Natural killer cell (primary cell): ENCODE data around the gene DCUN1D3. TPM values are rescaled to one million over a fixed set of nuclear protein-coding genes. Genes with fewer than 3 reads are reported as not detected.

Experiments used
- ATAC-seq, 3 donors: fragments of 150-1000 bp in 2 of 3; fragments of 200-7000 bp in 1 of 3; cut with Tn5 transposase; 1 replicate in 1 of 3; 2 replicates in 2 of 3; pipeline ENCODE4 v1.10.0; 2021; ENCODE audit warnings: mild to moderate bottlenecking in 2 of 3, moderate library complexity in 2 of 3
- DNase-seq, 2 donors: peaks; one replicate each; pipeline versions ENCODE4 v3.0.0 to v3.0.0-alpha.2; 2013 to 2021; ENCODE audit warnings: mixed read lengths in 1 of 2
- H3K27ac ChIP-seq: one replicate; pipeline ENCODE4 v1.5.1; 2013; ENCODE audit warnings: mild to moderate bottlenecking, low read length
- H3K27me3 ChIP-seq: one replicate; pipeline ENCODE4 v1.6.1; 2013; ENCODE audit warnings: low read length; ENCODE audit not compliant: control insufficient read depth, insufficient read depth
- H3K36me3 ChIP-seq: one replicate; pipeline ENCODE4 v1.6.1; 2013; ENCODE audit warnings: low read length; ENCODE audit not compliant: control insufficient read depth, insufficient read depth
- H3K4me1 ChIP-seq: one replicate; pipeline ENCODE4 v1.6.1; 2013; ENCODE audit warnings: low read length; ENCODE audit not compliant: control insufficient read depth, insufficient read depth
- H3K4me3 ChIP-seq: one replicate; pipeline ENCODE4 v1.5.1; 2013; ENCODE audit warnings: low read length
- H3K9me3 ChIP-seq: one replicate; pipeline ENCODE4 v1.6.1; 2013; ENCODE audit warnings: low read length; ENCODE audit not compliant: control insufficient read depth, insufficient read depth
- H3K27ac Mint-ChIP-seq, 2 donors: one replicate each; pipeline ENCODE4 v1.8.0; 2022; ENCODE audit warnings: mild to moderate bottlenecking in 2 of 2, mixed read lengths in 2 of 2, moderate library complexity in 1 of 2
- H3K27me3 Mint-ChIP-seq, 2 donors: one replicate each; pipeline ENCODE4 v1.8.0; 2022; ENCODE audit warnings: low read depth in 2 of 2, mixed read lengths in 2 of 2
- H3K36me3 Mint-ChIP-seq: one replicate; pipeline ENCODE4 v1.8.0; 2022; ENCODE audit warnings: mixed read lengths
- H3K4me1 Mint-ChIP-seq, 2 donors: one replicate each; pipeline ENCODE4 v1.8.0; 2022; ENCODE audit warnings: mixed read lengths in 2 of 2
- H3K4me3 Mint-ChIP-seq: one replicate; pipeline ENCODE4 v1.8.0; 2022; ENCODE audit warnings: mild to moderate bottlenecking, moderate library complexity, mixed read lengths
- H3K9me3 Mint-ChIP-seq, 2 donors: one replicate each; pipeline ENCODE4 v1.8.0; 2022; ENCODE audit warnings: mixed read lengths in 2 of 2
- CTCF ChIP-seq: fragments of 200-600 bp; IDR thresholded peaks from one replicate; pipeline ENCODE4 v1.8.0; 2022; ENCODE audit warnings: antibody characterized with exemption
- WGBS: methylation state at CpG from one replicate; pipeline ENCODE4 v1.1.7; 2013; ENCODE audit warnings: missing lambda C conversion rate; ENCODE audit not compliant: insufficient coverage; 5-methylcytosine and 5-hydroxymethylcytosine counted together
- intact Hi-C: fragments of 100-400 bp; cut with micrococcal nuclease; formaldehyde crosslinking; loops from one replicate; pipeline ENCODE4 v1.14.2; 2022
- total RNA-seq, 4 donors: library from RNA; stranded (reverse); fragments of 120-200 nt in 1 of 4; gene quantifications; one replicate each; pipeline versions ENCODE4 v1.2.3 to v1.2.4, GENCODE V29; 2013 to 2022

The DCUN1D3 gene
- total RNA-seq, 3 donors from 2014 or later (not counting 1 experiment from before 2014, with no cell fraction given), result 5.3 to 9.3 (median 6.1) TPM

GRCh38 chr16:20849589-20850390, 50.4 kb downstream of the DCUN1D3 start:
- ATAC-seq, result peak; percentile 73 to 80 (median 75)
- no peak overlapping the region for H3K27ac Mint-ChIP-seq
- H3K27ac ChIP-seq, result no peak overlapping the region

GRCh38 chr16:20847550-20847949, 52.6 kb downstream of the DCUN1D3 start:
- H3K9me3 Mint-ChIP-seq, result no peaks in the 10 kb centered on the region
- intact Hi-C loops, result no loop called here
- ATAC-seq (no peak), DNase-seq (no peak)
- Histone ChIP-seq H3K4me3 (no peak overlapping the region), H3K9me3 (no peaks in the 10 kb centered on the region), H3K27ac (no peak overlapping the region), H3K27me3 (no peaks in the 10 kb centered on the region), H3K36me3 (no peaks in the 10 kb centered on the region), H3K4me1 (peaks cover 13% of the 10 kb centered on the region)
- WGBS, result 71% methylated on average over 1 of the region's 2 CpGs
- H3K36me3 Mint-ChIP-seq, result no peaks in the 10 kb centered on the region
- H3K27me3 Mint-ChIP-seq, result no peaks in the 10 kb centered on the region
- H3K4me1 Mint-ChIP-seq, result peaks cover 21 to 24% of the 10 kb centered on the region in 2 donors
- H3K27ac Mint-ChIP-seq, result no peak overlapping the region
- TF ChIP-seq CTCF, result no peak
- H3K4me3 Mint-ChIP-seq, result no peak overlapping the region

More at GRCh38 chr16:20849589-20850390, 50.4 kb downstream of the DCUN1D3 start:
- Mint-ChIP-seq H3K27me3 (no peaks in the 10 kb centered on the region), H3K36me3 (no peaks in the 10 kb centered on the region), H3K9me3 (no peaks in the 10 kb centered on the region), H3K4me1 (peaks cover 8 to 12% of the 10 kb centered on the region in 2 donors), H3K4me3 (no peak overlapping the region)
- no peaks in the 10 kb centered on the region for H3K9me3 ChIP-seq
- peaks cover 3% of the 10 kb centered on the region for H3K36me3 ChIP-seq
- H3K4me3 ChIP-seq, result no peak overlapping the region
- 48% methylated on average over 5 of the region's 6 CpGs for WGBS
- DNase-seq, result peak; percentile 49 to 80
- intact Hi-C loops, result loop anchor here (1.0 to 5.0 kb wide), 4 partner anchors 98 to 253 kb away; no protein-coding TSS in a partner anchor
- peaks cover 5% of the 10 kb centered on the region for H3K4me1 ChIP-seq
- peak; percentile 100 for TF ChIP-seq CTCF
- no peaks in the 10 kb centered on the region for H3K27me3 ChIP-seq

GRCh38 chr16:20846551-20846950, 53.6 kb downstream of the DCUN1D3 start:
- ATAC-seq (no peak), DNase-seq (no peak)
- intact Hi-C loops, result no loop called here
- Histone ChIP-seq H3K4me3 (no peak overlapping the region), H3K4me1 (peaks cover 13% of the 10 kb centered on the region), H3K36me3 (no peaks in the 10 kb centered on the region), H3K9me3 (no peaks in the 10 kb centered on the region), H3K27ac (no peak overlapping the region), H3K27me3 (no peaks in the 10 kb centered on the region)
- Mint-ChIP-seq H3K27ac (no peak overlapping the region), H3K4me3 (no peak overlapping the region), H3K27me3 (no peaks in the 10 kb centered on the region), H3K36me3 (no peaks in the 10 kb centered on the region), H3K9me3 (no peaks in the 10 kb centered on the region), H3K4me1 (peaks cover 21 to 24% of the 10 kb centered on the region in 2 donors)
- no peak for TF ChIP-seq CTCF
